Measurements from ENCODE around the gene GP5.

GP5 gene

GRCh38 chr3:194375473-194376240, 23.4 kb downstream of the GP5 start:
- ATAC-seq: no peak

DNA sequence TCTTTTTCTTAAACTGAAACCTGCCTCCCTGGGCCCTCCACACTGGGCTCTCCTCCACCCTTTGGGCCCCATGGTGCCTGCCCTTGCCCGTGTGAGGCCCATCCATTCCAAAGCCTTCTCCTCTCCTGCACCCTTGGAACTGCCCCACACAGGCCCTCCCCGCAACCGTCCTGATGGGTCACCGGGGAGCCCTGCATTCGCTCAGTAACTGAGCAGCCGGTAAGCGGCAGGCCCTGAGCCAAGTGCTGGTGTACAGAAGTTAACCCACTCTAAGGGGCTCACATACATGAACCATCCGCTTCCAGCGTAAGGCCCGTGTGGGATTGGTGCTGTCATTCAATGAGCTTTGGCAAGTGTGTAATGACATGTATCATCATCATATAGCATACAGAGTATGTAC, 24.1 kb downstream of the GP5 start:
- ATAC-seq: no peak

DNA sequence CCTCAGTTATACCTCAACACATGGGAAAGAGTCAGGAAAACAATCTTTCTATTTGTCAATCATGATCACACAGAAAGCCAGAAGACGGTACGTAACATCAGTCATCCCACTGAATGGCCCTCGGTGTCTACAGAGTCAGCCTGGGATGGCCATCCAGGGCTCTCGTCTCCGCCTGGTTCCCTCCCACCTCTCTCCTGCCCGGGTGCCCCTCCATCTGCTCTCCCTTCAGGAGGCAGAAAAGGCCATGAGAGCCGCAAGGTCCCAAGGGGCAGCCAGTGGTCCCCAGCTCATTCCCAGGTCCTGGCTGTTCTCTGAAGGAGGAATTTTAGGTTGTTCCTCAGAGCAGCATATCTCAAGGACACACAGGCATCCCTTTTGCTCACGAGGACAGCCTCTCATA, 25.2 kb downstream of the GP5 start:
- no peak for ATAC-seq

GRCh38 chr3:194373028-194373427, 26.0 kb downstream of the GP5 start:
- no peak for ATAC-seq

DNA sequence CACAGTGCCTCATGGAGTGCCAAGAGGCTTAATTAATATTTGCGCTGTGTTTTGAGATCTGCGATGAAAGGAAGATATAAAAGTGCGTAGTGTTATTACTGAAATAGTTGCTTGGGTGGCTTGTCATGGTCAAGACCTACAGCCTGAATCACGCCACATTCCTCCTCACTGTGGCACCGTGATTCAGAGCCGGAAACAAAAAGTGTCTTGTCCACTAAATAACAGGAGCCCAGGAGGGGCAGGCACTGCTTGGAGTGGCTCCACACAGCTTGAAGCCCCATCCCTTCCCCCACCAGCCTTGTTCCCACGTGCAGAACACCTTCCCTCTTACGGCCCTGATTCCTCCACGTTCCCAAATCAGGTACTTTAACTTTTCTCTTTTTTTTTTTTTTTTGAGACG, 28.3 kb downstream of the GP5 start:
- ATAC-seq: no peak

DNA sequence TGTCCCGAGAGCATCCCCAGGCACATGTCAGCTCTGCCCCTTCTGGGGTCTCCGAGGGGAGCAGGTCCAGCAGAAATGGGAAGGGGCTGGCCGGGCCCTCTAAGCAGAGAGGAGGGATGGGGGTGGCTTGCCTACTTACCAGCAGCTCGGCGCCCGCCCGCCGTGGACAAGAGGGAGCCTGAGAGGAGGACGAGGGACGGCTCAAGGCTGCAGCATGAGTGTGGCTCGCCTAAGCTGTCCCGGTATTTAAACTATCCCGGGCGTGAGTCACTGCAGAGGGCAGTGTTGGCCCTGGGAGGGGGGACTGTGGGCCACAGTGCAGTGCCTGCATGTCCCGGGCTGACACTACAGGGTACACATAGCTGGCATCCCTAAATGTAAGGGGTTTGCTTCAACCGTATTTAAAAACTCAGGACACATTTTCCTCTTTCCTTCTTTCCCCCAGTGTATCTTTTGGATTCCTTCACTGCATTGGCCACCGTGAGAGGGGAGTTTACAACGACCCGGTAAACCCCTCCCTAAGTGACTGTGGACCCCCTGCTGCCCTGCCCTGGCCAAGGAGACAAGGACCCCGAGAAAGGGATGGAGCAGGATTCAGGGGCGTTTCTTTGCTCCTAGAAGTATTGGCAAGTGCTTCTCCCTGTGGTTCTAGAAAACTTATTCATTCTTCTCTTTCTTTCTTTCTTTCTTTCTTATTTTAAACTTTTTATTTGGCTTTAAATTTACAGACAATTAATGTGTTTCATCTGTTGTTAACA, 29.4 kb downstream of the GP5 start, which contains the start of gene LRRC15:
LRRC15 (minus strand) TSS at position 222 of the 758 bp plus-strand sequence. CDS start 8,700 bp downstream, outside the sequence.
- ATAC-seq: no peak

- ATAC-seq: no peak
Observed at GRCh38 chr3:194368918-194369317, 30.1 kb downstream of the GP5 start.

DNA sequence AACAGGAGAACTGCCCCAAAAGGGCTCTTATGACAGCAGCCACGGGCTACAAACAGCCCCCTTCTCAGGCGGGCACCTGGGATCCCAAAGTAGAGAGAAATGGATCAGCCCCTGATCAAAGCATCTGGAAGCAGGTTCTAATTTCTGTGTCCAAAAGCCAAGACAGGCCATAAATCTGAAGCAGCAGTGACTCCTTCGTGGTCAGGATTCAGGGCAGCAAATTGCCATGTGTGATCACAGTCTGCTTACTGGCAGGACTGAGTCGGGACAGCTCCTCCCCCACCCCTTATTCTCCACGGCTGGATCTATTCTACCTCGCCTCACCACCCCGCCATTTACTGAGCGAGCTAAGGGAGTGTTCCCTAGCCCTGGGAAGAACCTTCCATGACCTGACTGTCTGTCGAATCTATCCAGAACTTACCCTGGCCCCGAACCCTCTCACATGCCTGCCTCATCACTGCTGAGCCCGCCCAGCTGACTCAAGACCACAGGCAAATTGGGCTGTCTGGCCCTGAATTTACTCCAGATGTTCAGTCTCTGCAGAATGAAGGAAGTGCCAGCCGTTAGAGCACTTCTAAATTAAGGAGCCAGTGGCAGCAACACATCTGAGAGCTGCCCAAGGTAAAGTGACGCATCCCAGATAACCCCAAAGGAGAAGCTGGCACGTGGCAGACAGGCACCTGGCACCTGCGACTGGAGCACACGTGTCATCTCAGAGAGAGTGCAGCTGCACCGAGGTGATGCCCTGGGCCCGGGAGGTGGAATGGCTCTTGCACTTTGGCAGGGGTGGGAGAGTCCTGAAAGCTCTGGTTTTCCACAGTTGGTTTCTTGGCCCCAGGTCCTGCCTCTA, 30.8 kb downstream of the GP5 start:
- no peak for ATAC-seq

DNA sequence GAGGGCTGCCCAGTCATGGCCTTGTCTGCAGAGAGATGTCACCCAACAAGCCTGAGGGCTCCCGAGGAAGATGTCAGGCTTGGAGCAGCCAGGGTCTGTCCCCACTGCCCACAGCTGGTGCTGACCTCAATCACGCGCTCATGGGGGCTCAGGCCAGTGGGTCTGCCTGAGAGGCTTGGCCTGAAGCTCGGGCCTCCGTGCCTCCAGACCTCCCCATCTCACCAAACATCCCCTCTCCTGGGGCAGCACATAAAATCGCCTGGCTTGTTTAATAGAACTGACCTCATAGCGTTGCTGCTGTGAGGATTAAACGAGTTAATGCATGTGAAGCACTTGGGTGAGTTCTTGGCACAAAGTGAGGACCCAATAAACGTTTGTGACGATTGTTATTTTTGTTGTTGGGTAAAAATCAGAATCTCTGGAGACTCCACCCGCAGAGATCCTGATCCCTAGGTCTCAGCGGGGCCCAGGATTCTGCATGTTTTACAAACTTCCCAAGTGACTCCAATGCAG, 33.0 kb downstream of the GP5 start:
- ATAC-seq: no peak

GRCh38 chr3:194365526-194365925, 33.5 kb downstream of the GP5 start:
- ATAC-seq: no peak

DNA sequence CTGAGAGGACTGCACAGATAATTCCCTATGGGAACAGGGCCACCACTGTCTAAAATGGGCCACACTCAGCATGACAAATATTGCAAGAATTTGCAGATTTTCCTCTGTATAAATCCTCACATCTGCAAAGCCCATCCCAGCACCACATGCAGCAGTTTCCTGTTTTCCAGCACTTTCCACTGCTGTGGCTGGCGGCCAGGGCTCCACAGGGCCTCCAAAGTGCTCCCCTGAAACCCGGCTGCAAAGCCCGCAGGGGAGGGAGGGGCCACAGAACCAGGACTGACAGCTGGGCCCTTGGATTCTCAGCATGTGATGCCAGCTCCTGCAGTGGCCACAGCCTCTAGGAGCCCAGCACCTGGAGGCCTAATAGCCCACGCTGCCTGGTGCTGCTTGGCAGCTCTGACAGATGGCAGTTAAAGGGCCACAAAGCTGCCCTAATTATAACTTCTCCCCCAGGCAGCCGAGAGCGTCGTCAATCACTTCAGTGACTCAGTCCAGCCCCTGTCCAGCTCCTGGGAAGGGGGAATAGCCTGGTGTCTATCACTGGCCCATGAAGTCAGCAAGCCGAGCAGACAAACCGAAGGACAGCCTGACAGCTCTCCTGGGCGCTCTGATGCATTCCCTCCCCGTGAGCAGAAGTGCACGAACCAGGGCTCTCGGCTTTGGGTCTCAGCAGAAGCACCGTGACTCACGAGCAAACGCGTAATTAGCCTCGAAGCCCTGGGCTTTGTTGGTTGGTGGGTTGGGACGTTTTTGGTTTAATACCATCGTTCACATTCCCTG, 34.2 kb downstream of the GP5 start:
- ATAC-seq: no peak

- ATAC-seq: no peak
Observed at GRCh38 chr3:194364314-194364651, 34.8 kb downstream of the GP5 start.

DNA sequence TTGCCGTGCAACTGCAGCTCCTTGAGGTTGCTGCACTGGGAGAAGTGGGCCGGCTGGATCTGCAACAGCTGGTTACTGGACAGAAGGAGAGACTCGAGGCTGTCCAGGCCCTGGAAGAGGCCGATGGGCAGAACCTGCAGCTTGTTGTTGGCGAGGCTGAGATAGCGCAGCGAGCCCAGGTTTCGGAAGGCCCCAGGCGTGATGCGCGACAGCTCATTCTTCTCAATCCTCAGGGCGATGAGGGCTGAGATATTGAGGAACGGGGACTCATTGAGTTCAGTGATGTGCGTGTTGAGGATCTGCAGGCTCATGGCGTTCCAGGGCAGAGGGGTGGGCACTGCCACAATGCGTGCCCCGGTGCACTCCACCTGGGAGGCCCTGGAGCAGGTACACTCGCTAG, 38.5 kb downstream of the GP5 start:
- no peak for ATAC-seq

- no peak for ATAC-seq
Observed at GRCh38 chr3:194357681-194358080, 41.4 kb downstream of the GP5 start.

DNA sequence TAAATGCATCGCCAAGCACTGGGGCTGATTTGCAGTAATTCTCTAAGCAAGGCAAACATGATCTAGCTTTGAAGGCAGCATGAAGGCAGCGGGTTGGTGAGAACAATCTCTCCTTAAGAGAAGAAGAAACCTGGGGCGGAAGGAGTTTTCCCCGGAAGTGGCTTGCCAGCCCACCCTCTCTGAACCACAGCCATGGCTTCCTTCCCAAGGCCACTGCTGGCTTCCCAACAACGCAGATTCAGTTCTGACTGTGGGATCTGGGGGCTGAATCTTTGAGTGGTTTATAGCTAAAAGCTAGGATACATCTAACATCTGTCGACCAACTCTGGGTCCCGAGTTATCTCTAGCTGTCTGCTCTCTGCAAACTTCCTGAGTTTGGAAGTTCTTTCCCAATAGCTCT, 43.7 kb downstream of the GP5 start:
- ATAC-seq: no peak

DNA sequence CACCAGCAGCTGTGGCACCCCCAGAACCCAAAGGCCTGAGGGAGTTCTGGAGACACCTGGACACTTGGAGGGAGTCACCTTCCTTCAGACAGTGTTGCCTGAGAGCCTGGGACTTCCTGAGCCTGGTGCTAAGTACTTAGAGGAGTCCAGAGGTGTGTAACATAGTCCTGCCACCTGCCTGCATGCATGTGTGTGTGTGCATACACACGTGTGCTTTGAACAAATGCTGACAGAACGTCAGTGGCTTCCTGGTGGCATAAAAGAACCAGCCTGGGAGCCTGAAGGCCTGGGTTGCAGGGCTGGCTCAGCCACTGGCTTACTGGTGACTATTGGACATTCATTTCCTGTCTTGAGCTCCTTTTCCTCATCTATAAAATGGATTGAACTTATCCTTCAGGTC, 44.8 kb downstream of the GP5 start:
- ATAC-seq: no peak

GRCh38 chr3:194352667-194353246, 46.3 kb downstream of the GP5 start:
- no peak for ATAC-seq

GRCh38 chr3:194351952-194352536, 47.0 kb downstream of the GP5 start:
- ATAC-seq: no peak

DNA sequence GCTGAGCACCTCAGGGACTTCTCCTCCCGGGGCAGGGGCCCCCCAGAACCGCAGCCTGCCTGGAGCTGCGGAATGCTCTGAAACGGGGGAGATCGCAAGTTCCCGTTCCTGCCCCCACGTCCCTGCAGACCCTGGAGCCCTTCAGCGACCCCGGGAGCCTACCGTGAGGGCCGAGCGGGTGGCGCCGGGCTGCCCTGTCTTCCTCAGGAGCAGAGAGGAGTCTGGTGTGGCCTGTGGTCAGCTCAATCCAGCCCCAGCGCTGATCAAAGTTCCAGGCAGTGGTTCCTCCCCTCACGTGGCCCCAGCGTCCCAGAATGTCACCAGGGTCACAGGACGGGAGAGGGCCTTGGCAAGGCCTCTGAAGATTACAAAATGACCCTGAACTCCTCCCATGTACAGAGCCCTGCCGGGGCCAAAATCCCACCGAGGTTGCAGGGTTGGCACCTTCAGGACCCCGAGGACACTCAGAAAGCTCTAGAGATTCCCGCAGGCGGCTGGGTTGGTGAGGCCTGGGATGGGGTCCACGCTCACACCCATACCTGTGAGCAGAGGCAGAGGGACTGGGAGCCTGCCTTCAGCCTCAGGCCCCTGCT, 47.9 kb downstream of the GP5 start, which contains the start of gene CPN2:
CPN2 (minus strand) TSS at position 249 of the 593 bp plus-strand sequence. CDS start 8,626 bp downstream, outside the sequence.
- ATAC-seq: no peak

DNA sequence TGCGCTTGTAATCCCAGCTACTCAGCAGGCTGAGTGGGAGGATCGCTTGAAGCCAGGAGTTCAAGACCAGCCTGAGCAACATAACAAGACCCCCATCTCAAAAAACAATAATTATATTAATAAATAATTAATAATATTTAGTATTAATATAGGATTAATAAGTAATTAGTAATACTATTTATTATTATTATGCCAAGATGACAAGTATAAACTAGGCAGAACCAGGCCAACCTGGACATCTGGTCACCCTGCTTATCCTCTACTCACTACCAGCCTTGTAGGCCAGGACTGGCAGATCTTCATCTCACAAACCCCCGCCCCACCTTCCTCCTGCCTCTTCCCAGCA, 48.4 kb downstream of the GP5 start:
- ATAC-seq: no peak

GRCh38 chr3:194348354-194348753, 50.7 kb downstream of the GP5 start:
- ATAC-seq: no peak

All from activated CD4-positive, CD25-positive, alpha-beta regulatory T cell treated with anti-CD3 and anti-CD28 coated beads, Interleukin-2, amount 50 U/mL, for 24 hours (primary cell).